RCC 7860 (cell line): ENCODE data around the gene MLPH.

Experiments
- DNase-seq: peaks from one replicate; pipeline ENCODE4 v3.0.0-alpha.2; 2015; ENCODE audit warnings: low spot score
- FAIRE-seq: peaks from 2 replicates; lab custom pipeline; 2012; peaks lifted over from hg19 to GRCh38; lab: Jason Lieb, UNC

Gene MLPH

GRCh38 chr2:237474931-237475703 is 11.9 kb upstream of the MLPH start:
- FAIRE-seq, result no peak

GRCh38 chr2:237475704-237476141 is 11.3 kb upstream of the MLPH start:
- peak; percentile 79 for DNase-seq
- no peak for FAIRE-seq

More at GRCh38 chr2:237474931-237475703, 11.9 kb upstream of the MLPH start:
- DNase-seq, result peak; percentile 47

GRCh38 chr2:237478095-237478494 is 9.0 kb upstream of the MLPH start:
- DNase-seq (no peak), FAIRE-seq (no peak)

DNA sequence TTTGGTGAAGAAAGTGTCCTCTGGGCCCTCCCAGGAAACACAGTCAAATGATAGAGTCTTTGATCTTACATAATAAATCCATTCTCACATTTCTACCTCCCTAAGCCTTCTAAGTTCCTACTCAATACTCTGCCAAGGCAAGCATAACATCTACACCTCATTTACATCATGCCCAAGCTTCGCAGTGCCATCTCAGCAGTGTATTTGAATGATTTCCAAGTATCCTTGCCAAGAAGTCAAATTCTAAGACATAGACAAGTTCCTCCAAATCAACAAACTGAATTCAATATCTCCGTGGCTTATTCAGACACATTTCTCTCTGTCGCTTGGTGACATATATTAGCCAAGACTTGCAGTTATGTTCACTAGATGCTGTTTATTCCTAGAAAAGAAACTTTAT is 8.1 kb upstream of the MLPH start:
- FAIRE-seq, result no peak
- DNase-seq, result no peak

DNA sequence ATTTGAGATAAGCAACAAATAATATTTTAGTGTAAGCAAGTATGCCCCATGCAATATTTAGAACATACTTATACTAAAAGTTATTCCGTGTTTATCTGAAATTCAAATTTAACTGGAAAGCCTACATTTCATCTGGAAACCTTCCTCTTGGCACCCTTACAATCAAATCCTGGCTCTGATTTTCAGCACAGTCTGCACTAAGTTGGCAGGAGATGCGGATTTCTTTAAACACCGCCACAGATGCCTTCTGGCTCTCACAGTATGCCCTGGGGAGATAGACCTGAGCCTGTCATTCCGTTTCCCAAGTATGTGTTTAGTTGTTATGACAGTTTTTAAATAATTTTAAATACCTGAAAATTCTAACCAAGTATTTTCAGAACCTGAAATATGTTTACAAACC is 7.3 kb upstream of the MLPH start:
- FAIRE-seq, result no peak
- DNase-seq, result no peak

GRCh38 chr2:237480556-237480955 is 6.5 kb upstream of the MLPH start:
- DNase-seq (no peak), FAIRE-seq (no peak)

- FAIRE-seq (no peak), DNase-seq (no peak)
These were observed 6.0 kb upstream of the MLPH start for GRCh38 chr2:237480988-237481525.

- FAIRE-seq (no peak), DNase-seq (no peak)
These were observed 4.6 kb upstream of the MLPH start for GRCh38 chr2:237482485-237482884.

- peak; percentile 81 for FAIRE-seq
- peak; percentile 86 for DNase-seq
These were observed 3.9 kb upstream of the MLPH start for GRCh38 chr2:237483018-237483731.

DNA sequence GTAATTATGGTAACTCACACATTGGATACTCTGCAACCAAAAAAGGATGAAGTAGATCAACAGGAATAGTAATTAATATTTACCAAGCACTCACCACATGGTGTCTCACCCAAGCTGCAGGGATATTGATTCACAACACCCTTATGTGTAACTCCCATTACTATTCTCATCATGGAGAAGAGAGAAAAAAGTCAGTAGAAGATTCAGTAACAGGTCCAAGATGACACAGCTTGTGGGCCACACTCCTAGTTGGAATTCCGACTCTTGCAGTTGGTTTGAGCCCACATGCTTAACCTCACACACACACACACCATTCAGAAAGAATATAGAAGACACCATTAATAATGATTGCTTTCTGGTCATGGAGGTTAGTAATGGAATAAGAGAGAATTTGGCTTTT is 1.7 kb upstream of the MLPH start:
- DNase-seq, result no peak
- FAIRE-seq, result no peak

GRCh38 chr2:237485844-237486243 is 1.2 kb upstream of the MLPH start:
- DNase-seq, result no peak
- no peak for FAIRE-seq

DNA sequence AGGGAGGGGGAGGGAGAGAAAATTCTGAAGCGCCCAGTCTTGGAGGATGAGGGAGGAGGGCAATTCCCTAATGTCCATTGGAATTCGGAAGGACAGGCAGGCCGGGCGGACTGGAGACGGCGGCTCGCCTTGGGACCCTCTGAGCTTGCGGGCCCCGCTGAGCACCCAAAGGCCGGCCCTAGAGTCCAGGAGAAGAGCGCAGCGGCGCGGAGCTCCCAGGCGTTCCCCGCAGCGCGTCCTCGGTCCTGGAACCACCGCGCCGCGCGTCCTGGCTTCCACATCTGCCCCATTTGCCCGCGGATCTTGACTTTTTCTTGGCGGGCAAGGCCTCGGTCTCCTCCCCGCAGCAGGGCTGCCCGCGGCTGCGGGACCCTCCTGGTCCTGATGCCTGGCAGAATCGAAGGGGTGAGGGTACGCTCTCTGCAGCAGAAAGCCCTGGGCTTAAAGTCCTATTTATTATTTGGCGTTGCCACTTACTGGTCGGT is 675 bp upstream of the MLPH start:
- no peak for DNase-seq
- no peak for FAIRE-seq

DNA sequence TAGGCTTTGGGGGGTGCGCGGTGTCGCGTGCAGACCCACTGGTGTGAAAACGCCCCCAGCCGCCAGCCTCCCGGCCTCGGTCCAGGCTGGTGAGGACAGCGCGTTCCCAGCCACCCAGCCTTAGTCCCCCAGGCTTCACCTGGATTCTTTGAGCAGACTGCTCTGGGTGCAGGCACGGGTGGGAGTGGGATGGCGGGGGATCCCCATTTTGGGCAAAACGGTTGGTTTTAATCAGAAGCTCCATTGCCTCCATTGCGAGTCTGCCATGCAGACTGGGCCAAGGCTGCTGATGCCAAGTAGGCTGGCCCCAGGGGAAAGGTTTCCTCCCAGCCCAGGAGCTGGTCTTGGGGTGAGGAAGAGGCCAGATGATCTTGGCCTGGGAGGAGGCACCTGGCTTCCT is 445 bp downstream of the MLPH start:
- no peak for FAIRE-seq
- DNase-seq, result no peak

GRCh38 chr2:237488295-237488694 is 1.2 kb downstream of the MLPH start:
- DNase-seq (no peak), FAIRE-seq (no peak)

GRCh38 chr2:237488901-237489860 is 2.1 kb downstream of the MLPH start:
- FAIRE-seq (no peak), DNase-seq (peak; percentile 66)

- DNase-seq (no peak), FAIRE-seq (no peak)
These were observed 3.1 kb downstream of the MLPH start for GRCh38 chr2:237490009-237490711.

DNA sequence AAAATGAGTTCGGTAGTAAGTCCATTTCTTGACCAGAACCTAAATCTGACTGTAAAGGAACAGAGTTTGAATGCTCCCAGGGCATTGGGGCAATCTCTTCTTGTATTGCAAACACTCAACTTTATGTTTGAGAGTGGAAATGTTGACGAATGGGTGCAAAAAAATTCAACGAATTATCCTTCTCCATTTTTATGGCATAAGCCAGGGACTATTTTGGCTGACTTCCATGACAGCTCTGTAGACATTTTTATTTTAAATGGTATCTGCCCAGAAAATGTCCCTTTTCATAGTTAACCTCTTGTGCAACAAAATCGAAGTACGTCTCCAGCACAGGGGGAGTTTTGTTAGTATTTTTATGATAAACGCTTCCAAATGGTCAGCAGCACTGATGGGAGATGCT is 3.7 kb downstream of the MLPH start:
- DNase-seq (no peak), FAIRE-seq (no peak)

DNA sequence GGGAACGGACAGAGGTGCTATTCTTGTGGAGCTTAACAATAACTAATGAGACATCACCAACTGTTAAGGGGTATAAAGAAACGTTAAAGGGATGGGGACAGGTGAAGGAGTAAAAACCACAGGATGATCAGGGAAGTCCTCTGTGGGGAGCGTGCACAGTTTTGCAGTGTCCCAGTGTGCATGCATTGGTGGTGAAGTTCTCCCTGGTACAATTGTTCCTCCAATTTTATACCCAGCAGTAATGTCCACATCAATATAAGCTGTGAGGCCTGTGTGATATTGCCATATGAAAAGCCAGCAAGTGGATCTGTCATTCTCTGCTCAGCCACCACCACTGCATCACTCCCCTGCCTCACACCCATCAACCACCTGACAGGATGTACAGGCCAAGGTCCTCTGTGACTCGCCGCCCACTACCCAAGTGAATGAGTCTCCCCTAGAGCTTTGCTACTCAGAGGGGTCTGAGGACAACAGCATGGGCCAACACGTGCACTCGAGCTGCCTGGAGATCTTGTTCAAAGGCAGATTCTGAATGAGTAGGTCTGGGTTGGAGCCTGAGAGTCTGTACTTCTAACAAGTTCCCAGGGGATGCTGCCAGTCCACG is 4.6 kb downstream of the MLPH start:
- FAIRE-seq, result no peak

GRCh38 chr2:237492137-237492890 is 5.3 kb downstream of the MLPH start:
- DNase-seq (peak; percentile 22), FAIRE-seq (no peak)

More for the DNA sequence above, 4.6 kb downstream of the MLPH start:
- peak; percentile 16 for DNase-seq
